HepG2 (cell line): ENCODE data around the gene ST6GALNAC6. TPM values are rescaled to one million over a fixed set of nuclear protein-coding genes. Genes with fewer than 3 reads are reported as not detected.

ENCODE experiments used
- ATAC-seq: fragments of 200-7000 bp; cut with Tn5 transposase; 3 replicates; pipeline ENCODE4 v1.9.1; 2020; ENCODE audit warnings: mild to moderate bottlenecking, moderate library complexity
- BruUV-seq: library from RNA; stranded (reverse); fragments of 400-500 nt; replicated peaks from 2 replicates; lab custom pipeline; 2021; lab: Mats Ljungman, UMichigan
- CTCF ChIA-PET: fragments of 300-600 bp; formaldehyde crosslinking; extraction: SDS; loops from one replicate; lab custom pipeline; 2021; ENCODE audit warnings: low total read pairs, inconsistent platforms, low intra/inter-chr PET ratio; lab: Yijun Ruan, JAX
- POLR2A ChIA-PET: fragments of 350-600 bp; sonication (Branson Sonifier 250); formaldehyde crosslinking; loops from one replicate; lab custom pipeline; 2020; ENCODE audit warnings: antibody characterized with exemption, inconsistent platforms; lab: Yijun Ruan, JAX
- DNase-seq: peaks from one replicate; pipeline ENCODE4 v3.0.0-alpha.2; 2015; ENCODE audit warnings: low spot score
- FAIRE-seq: peaks from 3 replicates; lab custom pipeline; 2011; peaks lifted over from hg19 to GRCh38; lab: Jason Lieb, UNC
- H2AFZ ChIP-seq: one replicate; pipeline ENCODE4 v1.6.1; 2011; ENCODE audit warnings: low read length, inconsistent platforms
- H3K27ac ChIP-seq: fragments of 300-600 bp; 3 replicates; pipeline ENCODE4 v1.8.0; 2011; ENCODE audit warnings: mixed run types, mild to moderate bottlenecking, mixed read lengths, low read length, inconsistent platforms; ENCODE audit not compliant: insufficient read depth; ENCODE audit errors: extremely low read length
- H3K27me3 ChIP-seq, 2 experiments: fragments of 200-600 bp in 1 of 2; 2 replicates in 1 of 2; 3 replicates in 1 of 2; pipeline versions ENCODE4 v1.6.0 to v1.8.0; 2011; ENCODE audit warnings: low read length in 2 of 2, mild to moderate bottlenecking in 2 of 2, moderate library complexity in 2 of 2, inconsistent platforms in 1 of 2; ENCODE audit not compliant: insufficient read depth in 2 of 2, control insufficient read depth in 1 of 2
- H3K36me3 ChIP-seq, 2 experiments: fragments of 200-600 bp in 1 of 2; replicated peaks in 1 of 2; 2 replicates in 1 of 2; 3 replicates in 1 of 2; pipeline versions ENCODE4 v1.5.1 to v1.8.0; 2011; ENCODE audit warnings: low read length in 2 of 2, inconsistent platforms in 1 of 2; ENCODE audit not compliant: insufficient read depth in 2 of 2, control insufficient read depth in 1 of 2
- H3K4me1 ChIP-seq: 2 replicates; pipeline ENCODE4 v1.5.1; 2012; ENCODE audit warnings: low read length, inconsistent platforms; ENCODE audit not compliant: insufficient read depth
- H3K4me2 ChIP-seq: 2 replicates; pipeline ENCODE4 v1.6.0; 2011; ENCODE audit warnings: low read depth, low read length, inconsistent platforms
- H3K4me3 ChIP-seq, 3 experiments: fragments of 200-600 bp in 1 of 3; sonication (generic), shearing (Covaris generic) in 1 of 3; replicated peaks in 1 of 3; 2 replicates each; pipeline ENCODE4 v1.5.1; 2011 to 2016; ENCODE audit warnings: low read length in 3 of 3, inconsistent platforms in 2 of 3, low read depth in 2 of 3, mild to moderate bottlenecking in 2 of 3, control low read depth in 1 of 3, mixed read lengths in 1 of 3; ENCODE audit not compliant: insufficient read depth in 1 of 3
- H3K79me2 ChIP-seq: one replicate; pipeline ENCODE4 v1.6.1; 2011; ENCODE audit warnings: low read length, inconsistent platforms; ENCODE audit not compliant: insufficient read depth
- H3K9ac ChIP-seq: 2 replicates; pipeline ENCODE4 v1.6.0; 2011; ENCODE audit warnings: mild to moderate bottlenecking, low read depth, low read length, inconsistent platforms; ENCODE audit not compliant: insufficient read depth
- H3K9me3 ChIP-seq: 2 replicates; pipeline ENCODE4 v1.5.1; 2012; ENCODE audit warnings: mild to moderate bottlenecking, low read length
- H4K20me1 ChIP-seq: 2 replicates; pipeline ENCODE4 v1.6.0; 2011; ENCODE audit warnings: inconsistent platforms, mild to moderate bottlenecking, low read length, moderate library complexity; ENCODE audit not compliant: insufficient read depth
- THAP9 ChIP-seq: sonication (generic); formaldehyde crosslinking; IDR thresholded peaks from 2 replicates; pipeline ENCODE4; 2020; ENCODE audit warnings: missing genetic modification reagents, mild to moderate bottlenecking, borderline replicate concordance
- ZNF407 ChIP-seq: sonication (generic); formaldehyde crosslinking; IDR thresholded peaks from one replicate; pipeline ENCODE4 v1.5.1; 2020; ENCODE audit warnings: mild to moderate bottlenecking, missing genetic modification reagents; ENCODE audit errors: not compliant biosample characterization
- ZNF501 ChIP-seq: sonication (generic); formaldehyde crosslinking; IDR thresholded peaks from 2 replicates; pipeline ENCODE4 v1.5.1; 2020; ENCODE audit warnings: mild to moderate bottlenecking, moderate library complexity, missing genetic modification reagents
- WGBS: methylation state at CpG from one replicate; pipeline ENCODE4 v1.1.6; 2017; ENCODE audit warnings: low lambda C conversion rate; 5-methylcytosine and 5-hydroxymethylcytosine counted together
- in situ Hi-C: cut with HindIII; loops from 2 replicates; pipeline ENCODE4 v1.10.0; 2017; ENCODE audit warnings: low pct_unique_long_range_greater_than_20kb; ENCODE audit not compliant: extremely low pct_ligation_motif_present
- intact Hi-C: fragments of 100-400 bp; cut with micrococcal nuclease; formaldehyde crosslinking; loops from one replicate; pipeline ENCODE4 v1.10.0; 2022; ENCODE audit not compliant: unreplicated experiment
- polyA plus RNA-seq, 8 experiments: library from polyadenylated mRNA; depleted of rRNA in 3 of 8; stranded (reverse) in 7 of 8; unstranded in 1 of 8; fragments of >200 nt; fragmentation: Illumina TruSeq in 4 of 8; extraction: Trizol in 4 of 8; gene quantifications; 2 replicates each; pipeline versions ENCODE4 v1.2.1 to v1.2.3, GENCODE V29; 2011 to 2016; ENCODE audit warnings: low read depth in 4 of 8, missing spikeins in 1 of 8, mixed read lengths in 1 of 8; ENCODE audit not compliant: insufficient read depth in 1 of 8
- total RNA-seq, 5 experiments: library from RNA; depleted of rRNA; stranded (reverse); fragments of >200 nt; fragmentation: Illumina TruSeq; extraction: Trizol; gene quantifications; 2 replicates each; pipeline ENCODE4 v1.2.3, GENCODE V29; 2016; ENCODE audit warnings: low read depth in 1 of 5

The ST6GALNAC6 gene
- total and polyA plus RNA-seq, 2 of the 13 experiments (the other 11 are each of a cell fraction or from before 2014, with no cell fraction given), result 18.5 to 65.4 TPM

GRCh38 chr9:127896395-127897192, 2.8 kb downstream of the ST6GALNAC6 start:
- H3K36me3 ChIP-seq, result peaks cover 26 to 44% of the 10 kb centered on the region in 2 experiments
- ATAC-seq (no peak), DNase-seq (no peak), FAIRE-seq (no peak)
- peaks cover 17% of the 10 kb centered on the region for H3K9me3 ChIP-seq
- H3K79me2 ChIP-seq, result peaks cover 19% of the 10 kb centered on the region
- TSS peak; percentile 31 for BruUV-seq
- H2AFZ ChIP-seq, result no peak overlapping the region
- intact Hi-C loops (no loop called here), in situ Hi-C loops (no loop called here)
- peak overlapping the region; percentile 86 for H3K4me2 ChIP-seq
- H3K27ac ChIP-seq, result peak overlapping the region; percentile 92
- no peaks in the 10 kb centered on the region for H4K20me1 ChIP-seq
- POLR2A ChIA-PET, result interaction anchor here (0.7 to 3.8 kb wide), 24 partner anchors 10 to 788 kb away, joined by 3 to 55 read pairs (median 4); partner anchors contain the start of genes AK1, SLC2A8, ST6GALNAC4 and TOR2A
- H3K9ac ChIP-seq, result peak overlapping the region; percentile 75
- WGBS, result 64% methylated on average over 10 of the region's 16 CpGs
- H3K4me1 ChIP-seq, result peaks cover 45% of the 10 kb centered on the region
- H3K4me3 ChIP-seq, result peak overlapping the region; percentile 48 to 67 (median 56)
- H3K27me3 ChIP-seq, result no peaks in the 10 kb centered on the region
- CTCF ChIA-PET, result no interaction called here
- TF ChIP-seq ZNF501 (0 out of 2 replicates have a peak, but pooled peaks have one; percentile 5), ZNF407 (CRISPR knock-in tag) (peak; percentile 42), THAP9 (CRISPR knock-in tag) (0 out of 2 replicates have a peak, but pooled peaks have one; percentile 35)
